ENCODE measurements around the gene PTPRN2. TPM values are rescaled to one million over a fixed set of nuclear protein-coding genes. Genes with fewer than 3 reads are reported as not detected.

The PTPRN2 gene
- total and polyA plus RNA-seq, 2 of the 13 experiments (the other 11 are each of a cell fraction or from before 2014, with no cell fraction given): 2.5 to 24.2 TPM

DNA sequence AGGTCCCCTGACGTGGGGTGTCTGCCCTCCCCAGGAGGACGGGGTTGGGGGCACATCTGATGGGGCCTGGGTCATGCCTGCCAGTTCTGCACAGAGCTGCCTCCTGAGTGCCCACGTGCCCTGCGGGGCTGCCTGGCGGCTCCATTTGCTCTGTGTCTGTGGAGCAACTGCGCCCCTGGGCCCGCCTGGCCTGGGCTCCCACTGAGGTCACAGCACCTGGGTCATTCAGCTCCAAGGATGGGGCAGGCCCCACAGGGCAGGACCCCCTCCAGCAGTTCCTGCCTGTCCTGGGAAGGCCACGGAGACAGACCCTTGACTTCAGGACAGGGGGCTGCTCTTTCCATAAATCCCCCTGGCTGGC, 590.6 kb downstream of the PTPRN2 start (continued):
- TF ChIP-seq TRIM24 (CRISPR knock-in tag; IDR thresholded peaks at IDR 0.05) (no peak), ZNF841 (CRISPR knock-in tag; IDR thresholded peaks at IDR 0.05; ENCODE audit: borderline replicate concordance) (no peak)

DNA sequence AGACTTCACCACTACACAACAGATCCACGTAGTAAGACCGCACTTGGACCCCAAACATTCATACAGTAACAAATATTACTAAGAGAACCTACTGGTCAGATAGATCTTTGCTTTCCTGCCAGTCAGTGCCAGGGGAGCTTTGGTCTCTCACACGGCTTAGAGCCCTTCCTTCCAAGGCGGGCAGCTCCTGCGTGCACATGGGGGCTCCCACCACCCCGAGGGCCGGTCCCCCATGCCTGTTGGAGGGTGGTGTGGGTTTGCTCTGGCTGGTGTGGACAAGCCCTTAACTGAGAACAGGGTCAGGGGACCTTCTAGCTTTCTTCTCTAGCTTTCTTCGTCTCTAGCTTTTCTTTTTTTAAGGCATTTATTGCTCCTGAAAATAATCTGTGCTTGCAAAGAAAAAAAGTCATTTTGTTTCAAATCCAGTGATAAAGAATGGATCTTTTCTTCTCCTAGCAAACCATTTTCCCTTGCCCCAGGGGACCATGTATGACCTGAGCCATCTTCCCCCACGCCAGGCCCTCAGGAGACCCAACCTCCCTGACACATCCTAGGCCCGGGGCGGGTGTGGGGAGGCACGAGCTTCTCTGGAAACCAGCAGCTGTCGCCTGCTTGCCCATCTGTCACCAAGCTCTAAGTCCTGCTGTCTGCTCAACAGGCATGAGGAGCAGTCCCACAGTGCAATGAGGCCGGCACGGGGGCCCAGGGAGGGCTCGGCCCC, 591.1 kb downstream of the PTPRN2 start:
- Histone ChIP-seq H3K36me3 (replicated peaks in 1 of 2; ENCODE audit: control insufficient read depth in 1 of 2, insufficient read depth in 2 of 2, low read length in 2 of 2) (no peaks in the 10 kb centered on the region), H4K20me1 (ENCODE audit: insufficient read depth, low read length) (peaks cover 9% of the 10 kb centered on the region; the same call in 1 of the 2 replicates), H3K4me3 (replicated peaks in 1 of 3; ENCODE audit: insufficient read depth in 1 of 3, low read depth in 2 of 3, low read length in 3 of 3) (no peak overlapping the region), H3K27me3 (ENCODE audit: control insufficient read depth in 1 of 2, insufficient read depth in 2 of 2, low read length in 2 of 2) (no peaks in the 10 kb centered on the region), H3K27ac (ENCODE audit: extremely low read length, insufficient read depth, low read length) (no peak overlapping the region), H3K9me3 (ENCODE audit: low read length) (no peaks in the 10 kb centered on the region), H3K4me1 (ENCODE audit: insufficient read depth, low read length) (peaks cover 2% of the 10 kb centered on the region; the same call in 1 of the 2 replicates), H3K9ac (ENCODE audit: insufficient read depth, low read depth, low read length) (no peak overlapping the region), H3K79me2 (ENCODE audit: insufficient read depth, low read length) (no peaks in the 10 kb centered on the region), H3K4me2 (ENCODE audit: low read depth, low read length) (no peak overlapping the region), H2AFZ (ENCODE audit: low read length) (no peak overlapping the region)
- intact Hi-C loops (cut with micrococcal nuclease; ENCODE audit: unreplicated experiment): no loop called here
- FAIRE-seq (no peak), ATAC-seq (peak; percentile 29), DNase-seq (ENCODE audit: low spot score) (no peak)
- CTCF ChIA-PET (ENCODE audit: low intra/inter-chr PET ratio, low total read pairs): no interaction called here
- TF ChIP-seq ZNF557 (CRISPR knock-in tag; IDR thresholded peaks at IDR 0.05): no peak
- TF ChIP-seq ATAD3A (CRISPR knock-in tag; IDR thresholded peaks at IDR 0.05): no peak
- no peak for TF ChIP-seq HNRNPLL (IDR thresholded peaks at IDR 0.05; ENCODE audit: low read depth, low read length, poor library complexity, severe bottlenecking)
- TF ChIP-seq NR2F2 (IDR thresholded peaks at IDR 0.05; ENCODE audit: borderline replicate concordance, low read depth): no peak
- no peak for TF ChIP-seq ZNF782 (CRISPR knock-in tag; IDR thresholded peaks at IDR 0.05; ENCODE audit: borderline replicate concordance)
- no peak for TF ChIP-seq GPN1 (CRISPR knock-in tag; IDR thresholded peaks at IDR 0.05; ENCODE audit: borderline replicate concordance)
- TF ChIP-seq SP4 (CRISPR knock-in tag; IDR thresholded peaks at IDR 0.05): no peak
- TF ChIP-seq, protein P1, sequence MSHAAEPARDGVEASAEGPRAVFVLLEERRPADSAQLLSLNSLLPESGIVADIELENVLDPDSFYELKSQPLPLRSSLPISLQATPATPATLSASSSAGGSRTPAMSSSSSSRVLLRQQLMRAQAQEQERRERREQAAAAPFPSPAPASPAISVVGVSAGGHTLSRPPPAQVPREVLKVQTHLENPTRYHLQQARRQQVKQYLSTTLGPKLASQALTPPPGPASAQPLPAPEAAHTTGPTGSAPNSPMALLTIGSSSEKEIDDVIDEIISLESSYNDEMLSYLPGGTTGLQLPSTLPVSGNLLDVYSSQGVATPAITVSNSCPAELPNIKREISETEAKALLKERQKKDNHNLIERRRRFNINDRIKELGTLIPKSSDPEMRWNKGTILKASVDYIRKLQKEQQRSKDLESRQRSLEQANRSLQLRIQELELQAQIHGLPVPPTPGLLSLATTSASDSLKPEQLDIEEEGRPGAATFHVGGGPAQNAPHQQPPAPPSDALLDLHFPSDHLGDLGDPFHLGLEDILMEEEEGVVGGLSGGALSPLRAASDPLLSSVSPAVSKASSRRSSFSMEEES (CRISPR knock-in tag; IDR thresholded peaks at IDR 0.05): no peak
- TF ChIP-seq ZNF329 (CRISPR knock-in tag; IDR thresholded peaks at IDR 0.05; ENCODE audit: low read depth): no peak
- no peak for TF ChIP-seq IKZF1 (IDR thresholded peaks at IDR 0.05)
- TF ChIP-seq SP140L (CRISPR knock-in tag; IDR thresholded peaks at IDR 0.05; ENCODE audit: borderline replicate concordance): no peak
- TF ChIP-seq YEATS4 (CRISPR knock-in tag; IDR thresholded peaks at IDR 0.05; ENCODE audit: borderline replicate concordance): no peak
- no peak for TF ChIP-seq KAT8 (CRISPR knock-in tag; IDR thresholded peaks at IDR 0.05)
- TF ChIP-seq, protein P2, sequence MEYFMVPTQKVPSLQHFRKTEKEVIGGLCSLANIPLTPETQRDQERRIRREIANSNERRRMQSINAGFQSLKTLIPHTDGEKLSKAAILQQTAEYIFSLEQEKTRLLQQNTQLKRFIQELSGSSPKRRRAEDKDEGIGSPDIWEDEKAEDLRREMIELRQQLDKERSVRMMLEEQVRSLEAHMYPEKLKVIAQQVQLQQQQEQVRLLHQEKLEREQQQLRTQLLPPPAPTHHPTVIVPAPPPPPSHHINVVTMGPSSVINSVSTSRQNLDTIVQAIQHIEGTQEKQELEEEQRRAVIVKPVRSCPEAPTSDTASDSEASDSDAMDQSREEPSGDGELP (IDR thresholded peaks at IDR 0.05; ENCODE audit: borderline replicate concordance, low read depth): no peak
- TF ChIP-seq ZSCAN30 (CRISPR knock-in tag; IDR thresholded peaks at IDR 0.05): no peak
- no peak for TF ChIP-seq GLI4 (CRISPR knock-in tag; IDR thresholded peaks at IDR 0.05; ENCODE audit: borderline replicate concordance)
- TF ChIP-seq, protein P3, sequence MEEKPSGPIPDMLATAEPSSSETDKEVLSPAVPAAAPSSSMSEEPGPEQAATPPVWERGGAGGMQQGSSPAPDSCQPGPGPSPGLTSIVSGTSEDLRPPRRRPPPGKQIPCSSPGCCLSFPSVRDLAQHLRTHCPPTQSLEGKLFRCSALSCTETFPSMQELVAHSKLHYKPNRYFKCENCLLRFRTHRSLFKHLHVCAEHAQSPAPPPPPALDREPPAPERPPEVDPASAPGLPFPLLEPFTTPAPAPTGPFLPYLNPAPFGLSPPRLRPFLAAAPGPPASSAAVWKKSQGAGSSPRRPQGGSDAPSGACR (CRISPR knock-in tag; IDR thresholded peaks at IDR 0.05): no peak
- in situ Hi-C loops (cut with HindIII; ENCODE audit: extremely low pct_ligation_motif_present, low pct_unique_long_range_greater_than_20kb): no loop called here
- POLR2A ChIA-PET: no interaction called here
- WGBS (ENCODE audit: low lambda C conversion rate): 78% methylated on average over 10 of the region's 16 CpGs
- BruUV-seq (replicated peaks): no TSS peak
